ENCODE data around the gene PPP1R14D.

DNA sequence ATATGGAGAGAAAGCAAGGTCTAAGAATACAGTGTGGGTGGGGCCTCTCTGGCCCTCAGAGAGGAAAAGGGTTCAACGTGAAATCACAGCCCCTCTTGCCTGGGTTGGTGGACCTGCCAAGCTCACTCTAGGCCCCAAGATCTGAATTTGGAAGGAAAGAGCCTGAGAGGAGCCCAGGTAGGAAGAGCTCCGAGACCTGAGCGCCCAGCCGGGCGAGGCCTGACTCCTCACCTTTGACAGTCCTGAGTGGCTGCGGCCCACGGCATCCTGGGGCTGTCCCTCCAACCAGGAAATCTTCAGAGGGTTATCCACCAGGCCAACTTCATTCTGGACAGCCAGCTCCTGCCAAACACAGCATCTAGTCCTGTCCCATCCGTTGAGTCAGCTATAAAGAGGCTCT lies 55.0 kb downstream of the PPP1R14D start:
- TF ChIP-seq CTCF (IDR thresholded peaks at IDR 0.05) = no peak
- no peak for TF ChIP-seq EP300 (IDR thresholded peaks at IDR 0.05)
- TF ChIP-seq POLR2A (IDR thresholded peaks at IDR 0.05) = no peak

Data from gastroesophageal sphincter (tissue), 3 donors.